NCI-H128 (cell line): ENCODE data around the gene STRA8.

Experiments used
- DNase-seq: peaks from one replicate; lab custom pipeline; 2025; ENCODE audit not compliant: unreplicated experiment; lab: John Stamatoyannopoulos, UW

Gene STRA8

DNA sequence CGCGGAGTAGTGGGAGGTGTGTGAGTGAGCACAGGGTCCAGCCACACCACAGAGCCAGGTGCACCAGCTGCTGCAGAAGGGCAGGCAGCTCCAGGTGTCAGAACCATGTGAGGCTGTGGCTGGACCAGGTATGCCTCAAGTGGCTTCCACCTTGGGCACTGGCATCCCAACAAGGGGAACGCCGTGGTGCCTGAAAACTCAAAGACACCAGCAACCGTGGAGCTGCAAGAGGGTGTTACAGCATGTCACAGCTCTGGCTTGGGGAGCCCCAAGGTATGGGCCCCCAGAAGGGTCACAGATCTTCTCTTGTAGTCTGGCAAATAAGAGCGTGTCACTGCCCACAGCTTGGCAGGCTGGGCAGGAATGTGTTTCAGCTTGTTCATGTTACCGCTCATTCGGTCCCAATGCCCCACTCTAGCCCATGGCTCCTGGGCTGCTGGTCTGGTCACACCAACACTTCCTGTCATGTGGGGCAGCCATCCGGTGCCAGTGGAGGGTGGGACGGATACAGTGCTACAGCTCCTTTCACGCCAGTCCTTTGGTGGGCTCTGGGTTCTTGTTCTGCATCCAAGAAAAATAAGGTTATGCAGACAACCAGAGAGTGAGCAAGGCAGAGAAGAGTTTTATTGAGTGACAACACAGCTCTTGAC lies 29.8 kb downstream of the STRA8 start:
- no peak for DNase-seq

DNA sequence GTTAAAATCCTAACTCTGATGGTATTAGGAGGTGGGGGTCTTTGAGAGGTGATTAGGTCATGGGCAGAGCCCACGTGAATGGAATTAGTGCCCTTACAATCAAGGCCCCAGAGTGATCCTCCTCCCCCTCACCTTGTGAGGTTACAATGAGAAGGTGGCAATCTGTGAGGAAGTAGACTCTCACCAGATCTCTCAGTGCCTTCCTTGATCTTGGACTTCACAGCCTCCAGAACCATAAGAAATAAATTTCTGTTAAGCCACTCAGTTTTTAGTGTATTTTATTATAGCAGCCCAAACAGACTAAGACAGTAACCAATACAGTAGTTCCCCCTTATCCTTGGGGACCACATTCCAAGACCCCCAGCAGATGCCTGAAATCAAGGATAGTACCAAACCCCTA lies 32.0 kb downstream of the STRA8 start:
- no peak for DNase-seq

DNA sequence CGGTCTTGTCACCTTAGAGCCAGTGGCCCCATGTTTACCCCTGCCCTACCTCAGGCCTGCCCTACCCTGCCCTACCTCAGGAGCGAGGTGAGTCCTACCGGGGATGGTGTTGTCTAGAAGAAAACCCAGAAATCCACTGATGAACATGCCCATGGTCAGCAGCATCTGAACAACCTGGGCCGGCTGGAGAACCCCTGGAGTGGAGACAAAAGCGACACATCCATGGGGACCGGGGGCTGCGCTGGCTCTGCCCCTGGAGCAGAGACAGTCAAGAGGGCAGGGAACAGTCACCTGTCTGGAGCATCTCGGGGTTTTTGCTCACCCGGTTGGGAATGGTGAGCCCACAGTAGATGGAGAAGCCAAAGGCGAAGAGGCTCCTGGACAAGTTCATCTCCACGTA lies 36.3 kb downstream of the STRA8 start:
- no peak for DNase-seq

DNA sequence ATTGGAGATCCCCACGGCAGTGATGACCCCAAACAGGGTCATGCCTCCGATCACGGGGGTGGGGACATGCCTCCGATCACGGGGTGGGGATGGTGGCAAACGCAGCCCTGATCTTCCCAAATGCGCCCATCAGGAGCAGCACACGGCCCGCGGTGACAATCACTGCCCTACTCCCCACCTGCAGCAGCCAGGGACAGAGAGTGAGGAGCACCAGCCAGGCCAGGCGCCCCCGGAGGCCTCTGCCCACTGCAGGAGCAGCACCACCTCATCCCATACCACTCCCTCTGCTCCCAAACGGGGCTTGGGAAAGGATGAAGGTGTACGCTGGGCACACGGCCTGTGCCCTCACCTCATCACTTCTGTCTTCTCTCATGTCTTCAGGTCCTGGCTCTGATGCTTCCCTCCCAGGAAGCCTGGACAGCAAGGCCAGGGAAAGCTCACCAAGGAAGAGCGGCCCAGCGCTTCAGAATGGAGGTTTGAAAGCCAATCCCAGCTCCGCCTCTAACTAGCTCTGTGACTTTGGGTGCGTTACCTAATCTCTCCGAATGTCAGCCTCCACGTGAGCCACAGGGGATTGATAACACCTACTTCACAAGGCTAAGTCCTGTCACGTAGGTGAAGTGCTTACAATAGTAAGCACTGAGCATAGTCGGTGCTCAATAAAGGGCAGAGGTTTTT lies 37.1 kb downstream of the STRA8 start:
- DNase-seq: no peak

DNA sequence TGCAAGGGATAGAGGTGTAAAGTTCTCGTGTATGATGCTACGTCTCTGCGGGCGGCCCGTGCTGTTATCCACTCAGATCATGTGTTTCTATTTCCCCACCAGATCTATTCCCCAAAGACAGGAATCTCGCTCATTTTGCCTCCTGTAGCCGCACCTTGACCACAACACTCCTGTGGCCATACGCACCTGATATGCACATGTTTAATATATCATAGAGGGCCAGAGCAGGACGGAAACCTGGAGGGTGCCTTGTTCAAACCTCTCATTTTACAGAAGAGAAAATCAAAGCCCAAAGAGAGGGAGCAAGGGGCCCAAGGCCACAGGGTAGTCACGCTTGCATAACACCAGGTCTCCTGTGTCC lies 37.6 kb downstream of the STRA8 start:
- no peak for DNase-seq

DNA sequence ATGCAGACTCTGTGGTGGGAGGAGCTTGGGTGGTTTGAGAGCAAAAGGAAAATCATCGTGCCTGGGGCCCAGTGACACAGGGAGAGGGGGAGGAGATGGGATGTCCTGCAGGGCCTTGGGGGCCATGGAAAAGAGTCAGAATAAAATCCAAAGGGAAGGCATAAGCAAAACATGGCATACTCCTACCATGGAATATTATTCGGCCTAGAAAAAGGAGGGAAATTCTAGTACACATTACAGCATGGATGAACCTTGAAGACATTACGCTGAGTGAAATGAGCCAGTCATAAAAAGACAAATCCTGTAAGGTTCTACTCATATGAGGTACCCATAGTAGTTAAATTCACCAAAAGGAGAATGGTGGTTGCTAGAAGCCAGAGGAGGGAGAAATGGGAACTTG lies 38.7 kb downstream of the STRA8 start:
- no peak for DNase-seq

DNA sequence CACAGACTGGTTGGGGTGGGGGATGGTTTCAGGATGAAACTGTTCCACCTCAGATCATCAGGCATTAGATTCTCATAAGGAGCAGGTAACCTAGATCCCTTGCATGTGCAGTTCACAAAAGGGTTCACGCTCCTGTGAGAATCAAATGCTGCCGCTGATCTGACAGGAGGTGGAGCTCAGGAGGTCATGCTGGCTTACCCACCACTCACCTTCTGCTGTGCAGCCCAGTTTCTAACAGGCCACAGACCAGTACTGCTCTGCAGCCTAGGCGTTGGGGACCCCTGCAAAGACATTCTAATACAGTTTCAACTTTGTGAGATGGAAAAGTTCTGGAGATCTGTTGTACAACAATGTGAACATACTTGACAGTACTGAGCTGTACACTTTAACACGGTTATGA lies 39.9 kb downstream of the STRA8 start:
- DNase-seq: no peak

DNA sequence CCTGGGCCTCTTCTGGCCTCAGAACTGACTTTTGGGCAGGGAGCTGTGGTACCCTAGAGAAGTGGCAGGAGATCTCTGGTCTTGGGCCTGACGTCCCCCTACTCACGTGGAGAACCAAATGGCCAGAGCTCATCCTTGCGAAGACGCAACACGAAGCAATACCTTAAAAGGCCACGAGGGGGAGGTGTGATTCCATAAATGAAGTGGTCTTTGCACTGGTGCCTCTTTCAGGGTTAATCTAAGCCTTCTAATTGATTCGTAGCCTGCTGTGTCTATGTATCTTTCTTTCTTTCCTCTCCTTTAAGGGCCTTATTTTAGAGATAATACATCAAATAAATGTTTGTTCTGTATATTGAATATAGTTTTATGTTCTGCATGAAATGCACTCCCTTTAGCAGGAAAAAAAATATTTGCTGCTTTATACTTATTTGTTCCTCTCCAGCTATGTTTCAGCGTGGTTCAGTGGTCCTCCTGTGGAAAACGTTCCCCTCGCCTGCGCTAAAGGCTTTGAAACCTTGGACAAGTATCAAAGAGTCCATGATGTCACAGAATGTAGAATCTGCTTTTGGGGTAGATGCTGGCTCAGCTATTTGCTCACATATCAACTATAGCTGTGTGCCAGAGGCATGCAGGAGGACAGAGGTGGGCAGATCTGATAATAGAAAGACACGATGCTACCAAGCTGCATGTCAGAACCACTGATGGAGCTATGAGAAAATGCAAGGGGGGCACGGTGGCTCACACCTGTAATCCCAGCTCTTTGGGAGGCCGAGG lies 41.0 kb downstream of the STRA8 start:
- peak; percentile 17 for DNase-seq

DNA sequence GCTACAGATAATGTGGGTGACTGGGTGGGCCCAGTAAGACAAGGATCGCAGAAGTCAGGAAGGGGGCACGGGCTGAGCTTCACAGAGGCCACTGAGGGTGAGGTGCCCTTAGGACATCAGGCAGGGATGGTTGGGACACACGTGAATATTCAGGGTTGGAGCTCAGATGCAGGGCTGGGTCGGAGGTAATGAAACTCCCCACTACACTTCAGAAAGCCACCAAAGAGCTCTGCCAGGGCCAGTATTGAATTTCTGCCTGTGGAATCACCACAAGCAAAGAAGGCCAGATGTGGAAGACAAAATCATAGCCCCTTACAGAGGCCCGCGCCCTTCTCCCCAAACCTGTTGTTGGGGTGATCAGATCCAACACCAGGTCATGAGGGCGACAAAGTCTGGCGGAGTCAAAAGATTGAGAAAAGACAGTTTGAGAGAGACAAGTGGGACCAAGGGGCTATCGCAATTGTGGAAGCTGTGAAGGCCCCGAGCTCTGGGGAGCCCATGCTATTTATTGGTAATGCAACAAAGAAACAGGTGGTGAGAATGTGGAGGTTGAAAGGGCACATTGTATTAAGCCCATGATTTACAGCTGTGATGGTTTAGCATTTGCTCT lies 42.4 kb downstream of the STRA8 start:
- DNase-seq: no peak

DNA sequence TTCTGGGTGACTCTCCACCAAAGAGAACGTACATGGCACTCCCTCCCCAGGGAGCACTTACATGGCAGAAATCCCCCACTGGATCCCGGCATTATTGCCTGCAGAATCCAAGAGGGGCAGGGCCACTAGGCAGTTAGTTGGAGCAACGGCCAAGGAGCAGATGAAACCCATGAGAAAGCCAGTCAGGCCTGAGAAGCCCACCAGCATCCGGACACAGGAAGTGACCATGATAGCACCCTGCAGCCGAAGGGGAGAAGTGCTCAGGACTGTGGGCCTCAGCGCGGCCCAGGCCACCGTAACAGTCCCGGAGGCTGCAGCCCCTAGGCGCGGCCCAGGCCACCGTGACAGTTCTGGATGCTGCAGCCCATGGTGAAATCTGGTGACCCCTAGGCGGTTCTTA lies 43.5 kb downstream of the STRA8 start:
- DNase-seq: no peak

DNA sequence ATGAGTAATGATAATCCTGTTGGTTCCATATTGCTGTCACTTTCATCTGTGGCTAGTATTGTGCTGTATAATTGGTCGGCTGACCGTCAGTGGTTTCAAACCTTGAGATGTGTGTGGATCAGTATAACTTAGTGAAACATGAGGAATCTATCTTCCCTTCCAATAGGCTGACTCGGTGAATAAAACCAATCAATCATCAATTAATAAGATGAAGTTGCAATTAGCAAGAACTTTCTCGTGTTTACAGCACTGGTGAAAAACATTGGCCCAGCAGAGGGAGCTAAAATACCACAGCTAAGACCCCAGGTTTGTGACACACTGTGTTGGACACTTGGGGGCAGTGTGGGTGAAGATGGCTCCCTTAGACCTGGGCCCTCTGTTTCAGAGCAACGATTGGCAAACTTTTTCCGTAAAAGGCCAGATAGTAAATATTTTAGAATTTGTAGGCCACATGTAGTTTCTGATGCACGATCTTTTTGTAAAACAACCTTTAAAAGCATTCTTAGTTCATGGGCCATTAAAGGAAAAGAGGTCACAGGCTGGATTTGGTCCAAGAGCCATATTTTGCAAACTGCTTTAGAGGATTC lies 47.8 kb downstream of the STRA8 start:
- DNase-seq: peak; percentile 70

DNA sequence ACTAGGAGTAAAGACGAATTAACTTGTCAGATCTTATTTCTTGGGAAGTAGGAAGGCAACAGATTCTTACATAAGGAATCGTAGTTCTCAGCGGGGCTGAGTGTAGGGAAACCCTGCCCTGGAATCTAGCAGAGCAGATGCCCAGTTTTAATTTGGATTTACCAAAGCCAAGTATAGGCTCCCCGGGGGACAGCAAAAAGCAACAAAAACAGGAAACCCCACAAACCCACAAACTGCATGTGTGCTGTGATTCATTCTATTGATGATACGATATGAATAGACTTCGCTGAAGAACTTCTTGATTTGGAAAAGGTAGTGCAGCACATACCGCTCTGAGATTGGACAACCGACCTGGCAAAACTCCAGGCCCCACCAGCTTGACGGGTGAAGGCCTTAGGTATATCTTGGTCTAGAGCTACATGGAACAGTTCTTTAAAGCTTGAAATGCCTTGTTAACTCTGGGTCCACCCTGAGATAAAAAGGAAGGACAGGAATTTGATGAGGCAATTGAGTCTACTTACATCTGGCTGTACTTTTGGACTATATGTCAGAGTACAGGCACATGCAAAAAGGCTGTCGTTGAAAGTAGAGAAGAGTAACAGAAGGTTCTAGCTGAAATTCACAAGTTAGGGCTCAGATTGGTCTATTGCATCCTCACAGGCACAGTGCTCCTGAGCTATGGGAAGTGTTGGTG lies 49.1 kb downstream of the STRA8 start:
- DNase-seq: no peak

DNA sequence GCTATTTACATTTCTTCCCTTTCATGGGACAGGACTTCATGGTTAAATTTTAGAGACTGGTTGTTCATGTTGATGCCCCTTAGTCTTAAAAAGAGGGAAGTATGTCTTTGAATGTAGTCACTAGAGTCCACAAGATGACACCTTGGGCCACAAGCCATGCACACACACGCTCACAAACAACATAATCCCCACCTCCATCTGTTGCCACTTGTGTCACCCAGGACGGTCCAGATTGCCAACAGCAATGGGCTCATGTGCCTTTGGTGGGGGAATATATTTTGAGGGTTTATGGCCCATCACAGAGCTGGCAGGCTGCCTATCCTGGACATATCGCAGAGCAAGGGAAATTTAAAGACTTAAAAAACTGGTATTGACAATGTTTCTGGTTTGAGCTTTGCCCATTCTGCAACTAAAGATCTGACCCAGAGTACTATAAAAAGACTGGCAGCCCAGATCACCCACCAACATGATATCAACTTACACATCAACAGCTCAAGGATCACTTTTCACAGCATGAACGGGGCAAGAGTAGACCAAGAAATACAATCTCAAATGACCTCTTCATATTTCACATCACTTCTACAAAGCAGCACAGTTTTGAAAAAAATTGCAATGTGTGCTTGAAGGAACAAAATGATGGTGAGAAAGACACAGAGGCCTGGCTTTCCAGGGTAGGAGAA lies 50.5 kb downstream of the STRA8 start:
- peak; percentile 33 for DNase-seq

DNA sequence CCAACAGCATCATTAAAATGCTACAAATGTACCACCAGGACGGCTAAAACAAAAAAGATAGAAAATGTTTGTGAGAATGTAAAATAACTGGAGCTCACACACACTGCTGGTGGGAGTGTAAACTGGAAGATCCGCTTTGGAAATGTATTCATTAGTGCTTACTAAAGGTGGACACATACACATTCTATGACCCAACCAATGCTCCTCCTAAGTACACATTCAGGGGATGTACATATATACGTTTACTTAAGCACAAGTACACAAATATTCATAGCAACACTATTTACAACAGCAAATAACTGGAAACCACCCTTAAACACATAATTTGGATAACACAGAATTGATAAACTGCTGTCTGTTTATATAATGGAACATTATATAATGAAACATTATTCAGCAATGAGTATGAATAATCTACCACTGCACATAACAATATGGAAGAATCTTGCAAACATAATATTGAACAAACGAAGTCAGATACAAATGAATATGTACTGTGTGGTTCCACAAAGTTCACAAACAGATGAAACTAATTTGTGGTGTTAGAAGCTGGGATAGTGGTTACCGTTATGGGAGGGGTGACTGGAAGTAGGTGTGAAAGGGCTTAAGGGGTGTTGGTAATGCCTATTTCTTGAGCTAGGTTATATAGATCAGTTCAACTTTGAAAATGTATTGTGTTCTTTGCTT lies 52.1 kb downstream of the STRA8 start:
- DNase-seq: no peak

DNA sequence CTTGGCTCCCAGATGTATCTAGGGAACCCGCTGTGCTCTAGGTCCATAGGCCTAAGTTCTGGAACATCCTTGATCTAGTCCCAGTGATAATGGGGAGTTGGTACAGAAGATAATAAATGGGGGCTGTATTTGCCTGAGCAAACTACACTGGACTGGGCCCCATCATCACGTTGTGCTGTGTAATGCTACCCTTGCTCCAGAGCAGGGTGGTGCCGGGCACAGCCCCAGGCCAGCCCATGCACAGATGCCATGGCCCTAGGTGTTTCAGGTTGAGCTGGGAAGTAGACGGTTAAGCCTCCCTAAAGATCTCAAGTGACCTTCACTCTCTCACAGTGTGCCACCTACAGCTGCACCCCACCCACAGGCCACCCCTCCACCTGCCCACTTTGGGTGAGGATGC lies 53.2 kb downstream of the STRA8 start:
- DNase-seq: no peak

DNA sequence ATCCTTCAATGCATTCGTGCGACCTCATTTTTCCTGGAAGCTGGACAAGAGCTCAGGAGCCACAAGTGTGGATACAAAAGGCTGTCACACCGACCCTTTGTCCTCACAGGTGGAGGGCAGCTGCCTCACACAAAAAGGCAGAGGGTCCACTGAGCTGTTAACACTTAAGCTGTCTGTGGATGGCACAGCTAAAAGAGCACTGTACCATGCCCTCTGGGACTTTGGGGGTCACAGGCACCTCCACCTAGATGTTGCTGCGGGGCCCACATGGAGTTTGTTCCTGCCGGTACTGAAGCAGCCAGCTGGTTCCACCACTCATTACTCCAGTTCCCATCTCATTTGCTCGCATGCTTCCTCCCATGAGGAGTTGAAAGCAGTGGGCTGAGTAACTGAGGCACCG lies 57.0 kb downstream of the STRA8 start:
- DNase-seq: no peak

DNA sequence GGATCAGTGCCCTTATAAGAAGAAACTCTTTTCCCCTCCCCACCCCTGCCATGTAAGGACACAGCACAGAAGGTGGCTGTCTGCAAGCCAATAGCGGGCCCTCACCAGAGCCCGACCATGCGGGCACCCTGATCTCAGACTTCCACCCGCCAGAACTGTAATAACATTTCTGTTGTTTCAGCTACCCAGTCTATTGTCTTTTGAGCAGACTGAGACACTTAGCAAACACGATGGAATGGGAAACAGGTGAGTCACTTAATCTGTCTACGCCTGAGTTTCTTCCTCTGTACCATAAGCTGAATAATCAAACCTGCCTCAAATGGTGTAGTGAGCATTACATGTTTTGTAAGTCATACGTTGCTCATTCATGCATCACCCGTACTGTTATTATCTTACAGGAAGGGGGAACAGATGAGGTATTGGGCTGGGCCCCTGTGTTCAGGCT lies 58.2 kb downstream of the STRA8 start:
- no peak for DNase-seq

DNA sequence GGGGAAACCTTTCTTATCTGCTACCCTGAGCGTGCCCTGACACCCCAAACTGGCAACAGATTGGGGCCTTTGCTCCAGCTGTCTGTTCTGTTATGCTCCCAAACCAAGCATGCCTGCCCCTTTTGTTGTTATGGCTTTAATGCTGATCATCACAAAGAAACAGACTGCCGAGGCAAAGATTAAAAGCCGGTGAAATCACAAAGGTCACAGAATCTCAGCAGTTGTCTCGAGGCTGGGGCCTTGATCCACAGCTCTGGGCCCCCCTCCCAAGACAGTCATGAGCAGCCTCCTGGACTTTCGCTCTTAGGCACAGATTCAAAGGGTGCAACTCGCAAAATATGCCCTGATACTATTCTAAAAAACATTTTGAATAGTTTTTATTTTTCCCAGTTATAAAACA lies 65.6 kb downstream of the STRA8 start:
- DNase-seq: no peak

DNA sequence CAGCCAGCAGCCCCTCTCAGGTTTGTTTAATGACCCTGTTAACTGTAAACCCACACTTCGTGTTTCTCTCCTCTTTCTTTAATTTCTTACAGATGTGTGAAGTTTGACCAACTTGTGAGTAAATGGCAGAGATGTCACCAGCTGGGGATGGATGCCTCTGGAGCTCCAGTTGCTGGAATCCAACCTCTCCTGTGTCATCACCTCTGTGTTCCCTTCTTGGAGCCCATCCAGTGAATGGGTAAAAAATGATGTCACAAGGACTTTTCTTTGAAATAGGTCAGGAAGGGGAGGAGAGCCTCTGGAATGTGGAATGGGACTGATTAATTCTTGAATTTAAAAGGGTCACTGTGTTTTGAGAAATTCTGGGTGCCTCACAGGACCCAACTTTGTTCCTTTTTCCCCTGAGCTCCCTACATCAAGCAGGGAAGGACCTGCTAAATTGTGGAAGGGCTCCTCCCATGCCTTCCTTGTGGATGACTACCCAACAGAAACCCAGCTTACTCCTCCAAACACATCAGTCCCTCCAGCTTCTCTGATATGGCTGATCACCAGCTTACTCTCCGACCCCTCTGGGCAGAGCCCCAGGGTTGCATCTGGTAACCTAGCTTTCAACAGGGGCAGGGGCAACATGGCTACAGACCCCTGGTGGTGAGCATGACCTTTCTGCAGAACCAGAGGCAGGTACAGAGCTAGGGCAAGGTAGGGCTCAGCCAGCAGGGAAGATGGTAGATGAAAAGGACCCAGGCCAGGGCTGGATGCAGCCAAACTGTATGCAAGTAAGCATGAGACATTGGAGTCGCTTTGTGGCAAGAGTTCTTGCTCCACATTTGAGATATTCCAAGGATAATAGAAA lies 67.5 kb downstream of the STRA8 start:
- DNase-seq: no peak
